Upper lobe of right lung (tissue), 1 donor: ENCODE measurements around the gene LRRC25. TPM values are rescaled to one million over a fixed set of nuclear protein-coding genes. Genes with fewer than 3 reads are reported as not detected.

ENCODE experiments used
- ATAC-seq: fragments of 200-7000 bp; cut with Tn5 transposase; one replicate; pipeline ENCODE4 v1.9.1; 2020; ENCODE audit warnings: mild to moderate bottlenecking, moderate library complexity
- DNase-seq: peaks from one replicate; pipeline ENCODE4 v3.0.0-alpha.2; 2020
- H3K27ac ChIP-seq: fragments of 200-600 bp; one replicate; pipeline ENCODE4 v1.8.0; 2022
- H3K27me3 ChIP-seq: fragments of 200-600 bp; one replicate; pipeline ENCODE4 v1.8.0; 2022; ENCODE audit warnings: mild to moderate bottlenecking
- H3K36me3 ChIP-seq: fragments of 200-600 bp; one replicate; pipeline ENCODE4 v1.8.0; 2022
- H3K4me1 ChIP-seq: fragments of 200-600 bp; one replicate; pipeline ENCODE4 v1.8.0; 2022
- H3K4me3 ChIP-seq: fragments of 200-600 bp; one replicate; pipeline ENCODE4 v1.8.0; 2022; ENCODE audit warnings: mild to moderate bottlenecking
- H3K9me3 ChIP-seq: fragments of 200-600 bp; one replicate; pipeline ENCODE4 v1.8.0; 2022
- CTCF ChIP-seq: fragments of 200-600 bp; IDR thresholded peaks from one replicate; pipeline ENCODE4 v1.8.0; 2022; ENCODE audit warnings: antibody characterized with exemption
- intact Hi-C: fragments of 100-400 bp; cut with DNase I; formaldehyde crosslinking; loops from one replicate; pipeline ENCODE4 v1.11.0; 2022
- total RNA-seq: library from RNA; stranded (reverse); fragmentation: NEBNext Ultra II Directional; extraction: Animal tissue kit (Norgen Biotek cat#: 25700); gene quantifications from one replicate; pipeline ENCODE4 v1.2.1, GENCODE V29; 2021
- donor health status: DM: no; HTN: yes; CAD: no; lungs with severe emphysema.

The LRRC25 gene
- total RNA-seq, 1 donor from 2014 or later = 22.7 TPM

DNA sequence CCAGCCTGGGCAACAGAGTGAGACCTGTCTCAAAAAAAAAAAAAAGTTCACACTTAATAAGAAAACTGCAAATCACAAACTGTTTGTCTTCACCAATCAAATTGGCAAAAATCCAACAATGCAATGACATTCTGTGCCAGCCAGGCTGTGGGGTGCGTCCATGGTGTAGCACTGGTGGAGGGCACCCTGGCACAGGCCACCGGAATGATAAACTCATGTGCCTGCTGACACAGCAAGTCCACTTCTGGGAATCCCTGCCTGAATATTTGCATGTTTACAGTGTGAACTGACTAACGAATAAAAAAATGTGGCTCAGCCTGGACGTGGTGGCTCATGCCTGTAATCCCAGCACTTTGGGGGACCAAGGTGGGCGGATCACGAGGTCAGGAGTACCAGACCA, 1.6 kb upstream of the LRRC25 start:
- H3K4me3 ChIP-seq = no peak overlapping the region
- intact Hi-C loops = no loop called here
- peaks cover 16% of the 10 kb centered on the region for H3K4me1 ChIP-seq
- no peaks in the 10 kb centered on the region for H3K36me3 ChIP-seq
- no peak overlapping the region for H3K27ac ChIP-seq
- no peak for TF ChIP-seq CTCF
- peak; percentile 38 for ATAC-seq
- H3K27me3 ChIP-seq = peaks cover 12% of the 10 kb centered on the region
- no peak for DNase-seq
- no peaks in the 10 kb centered on the region for H3K9me3 ChIP-seq

GRCh38 chr19:18396471-18397241, 766 bp downstream of the LRRC25 start:
- DNase-seq (no peak), ATAC-seq (no peak)
- Histone ChIP-seq H3K27ac (no peak overlapping the region), H3K36me3 (no peaks in the 10 kb centered on the region), H3K4me1 (peaks cover 16% of the 10 kb centered on the region), H3K27me3 (peaks cover 12% of the 10 kb centered on the region), H3K9me3 (no peaks in the 10 kb centered on the region), H3K4me3 (peak overlapping the region; percentile 43)
- TF ChIP-seq CTCF = no peak
- intact Hi-C loops = no loop called here

DNA sequence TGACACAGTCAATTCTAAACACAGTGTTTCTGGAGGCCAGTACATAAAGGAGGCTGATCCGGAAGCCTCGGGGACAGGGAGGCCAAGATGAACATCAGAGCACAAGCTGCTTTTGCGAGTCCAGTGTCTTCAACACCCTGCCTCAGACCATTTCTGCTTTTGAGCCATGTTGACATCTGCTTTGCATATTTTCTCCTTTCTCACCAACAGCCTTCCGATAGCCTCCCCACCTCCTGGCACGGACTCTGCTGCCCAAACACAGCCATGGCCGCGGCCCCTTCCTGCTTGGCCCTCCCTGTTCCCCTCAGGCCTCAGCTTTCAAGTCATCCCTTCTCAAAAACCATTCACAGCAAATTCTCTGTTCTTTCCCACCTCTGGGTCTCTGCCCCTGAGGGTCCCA, 3.6 kb downstream of the LRRC25 start:
- Histone ChIP-seq H3K27me3 (peaks cover 12% of the 10 kb centered on the region), H3K4me3 (peak overlapping the region; percentile 32), H3K9me3 (no peaks in the 10 kb centered on the region), H3K4me1 (peaks cover 10% of the 10 kb centered on the region), H3K36me3 (peaks cover 11% of the 10 kb centered on the region), H3K27ac (no peak overlapping the region)
- intact Hi-C loops = loop anchor here (5.0 kb wide), 1 partner anchor 42 kb away; no protein-coding TSS in a partner anchor
- TF ChIP-seq CTCF = no peak
- peak; percentile 53 for ATAC-seq
- no peak for DNase-seq

DNA sequence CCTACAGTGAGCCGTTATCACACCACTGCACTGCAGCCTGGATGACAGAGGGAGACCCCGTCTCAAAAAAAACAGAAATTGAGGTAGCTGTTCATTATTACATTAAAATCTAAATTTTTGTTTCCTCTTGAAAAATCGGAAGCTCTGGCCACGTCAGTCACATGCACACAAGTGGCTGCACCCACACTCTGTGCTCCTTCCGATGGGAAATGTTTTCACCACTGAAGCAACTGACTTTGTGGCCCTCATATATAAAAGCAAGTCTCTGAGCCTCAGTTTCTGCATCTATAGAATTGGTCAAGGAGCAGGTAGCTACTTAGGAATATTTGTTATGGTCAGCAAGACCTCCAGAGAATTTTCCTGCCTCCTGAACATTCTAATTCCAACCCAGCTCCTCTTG, 4.5 kb downstream of the LRRC25 start:
- no peak for ATAC-seq
- no peak for DNase-seq
- H3K9me3 ChIP-seq = no peaks in the 10 kb centered on the region
- H3K27me3 ChIP-seq = peaks cover 11% of the 10 kb centered on the region
- H3K4me3 ChIP-seq = peak overlapping the region; percentile 32
- peaks cover 11% of the 10 kb centered on the region for H3K4me1 ChIP-seq
- peak overlapping the region; percentile 24 for H3K27ac ChIP-seq
- no peak for TF ChIP-seq CTCF
- peaks cover 11% of the 10 kb centered on the region for H3K36me3 ChIP-seq
- intact Hi-C loops = loop anchor here (5.0 kb wide), 1 partner anchor 41 kb away; no protein-coding TSS in a partner anchor

DNA sequence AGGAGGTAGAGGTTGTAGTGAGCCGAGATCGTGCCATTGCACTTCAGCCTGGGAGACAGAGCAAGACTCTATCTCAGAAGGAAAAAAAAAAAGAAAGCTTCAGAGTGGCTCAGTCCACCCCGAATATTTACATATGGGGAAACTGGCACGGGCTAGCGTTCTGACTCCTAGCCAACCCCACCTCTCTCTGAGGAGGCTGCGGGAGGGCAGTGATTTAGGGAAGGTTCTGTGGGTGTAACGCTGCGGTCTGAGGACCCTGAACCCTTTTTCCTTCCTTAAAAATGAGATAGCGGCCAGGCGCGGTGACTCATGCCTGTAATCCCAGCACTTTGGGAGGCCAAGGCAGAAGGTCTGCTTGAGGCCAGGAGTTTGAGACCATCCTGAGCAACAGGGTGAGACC, 5.0 kb downstream of the LRRC25 start:
- Histone ChIP-seq H3K27ac (peak overlapping the region; percentile 18), H3K4me3 (peak overlapping the region; percentile 32), H3K36me3 (peaks cover 11% of the 10 kb centered on the region), H3K9me3 (no peaks in the 10 kb centered on the region), H3K27me3 (peaks cover 6% of the 10 kb centered on the region), H3K4me1 (peaks cover 11% of the 10 kb centered on the region)
- TF ChIP-seq CTCF = no peak
- DNase-seq (peak; percentile 80), ATAC-seq (peak; percentile 68)
- intact Hi-C loops = loop anchor here (5.0 kb wide), 1 partner anchor 40 kb away; no protein-coding TSS in a partner anchor
